SJCRH30 (cell line): ENCODE data around the gene CYP46A1. TPM values are rescaled to one million over a fixed set of nuclear protein-coding genes. Genes with fewer than 3 reads are reported as not detected.

Source experiments
- DNase-seq, 2 experiments: peaks; one replicate each; pipeline ENCODE4 v3.0.0-alpha.2; 2015 to 2020
- H3K27ac ChIP-seq: fragments of 250-450 bp; sonication (Bioruptor Pico); 2 replicates; pipeline ENCODE4 v1.5.1; 2020; ENCODE audit warnings: mild to moderate bottlenecking, moderate library complexity
- H3K27me3 ChIP-seq: fragments of 250-450 bp; sonication (Bioruptor Pico); 2 replicates; pipeline ENCODE4 v1.5.1; 2020; ENCODE audit warnings: mild to moderate bottlenecking, moderate library complexity
- H3K36me3 ChIP-seq: fragments of 250-450 bp; sonication (Bioruptor Pico); 2 replicates; pipeline ENCODE4 v1.5.1; 2020; ENCODE audit warnings: mild to moderate bottlenecking, moderate library complexity
- H3K4me1 ChIP-seq: fragments of 250-450 bp; sonication (Bioruptor Pico); 2 replicates; pipeline ENCODE4 v1.5.1; 2020; ENCODE audit warnings: mild to moderate bottlenecking, moderate library complexity
- H3K4me3 ChIP-seq: fragments of 250-450 bp; sonication (Bioruptor Pico); 2 replicates; pipeline ENCODE4 v1.5.1; 2020; ENCODE audit warnings: mild to moderate bottlenecking, moderate library complexity
- H3K9me3 ChIP-seq: fragments of 250-450 bp; sonication (Bioruptor Pico); replicated peaks from 2 replicates; pipeline ENCODE4 v1.5.1; 2020; ENCODE audit warnings: mild to moderate bottlenecking, moderate library complexity
- total RNA-seq: library from RNA; depleted of rRNA; stranded (reverse); fragments of >200 nt; shearing (Covaris generic); gene quantifications from 2 replicates; pipeline ENCODE4 v1.2.3, GENCODE V29; 2014

CYP46A1 gene
- total RNA-seq, 1 experiment from 2014 or later: 0.10 TPM

DNA sequence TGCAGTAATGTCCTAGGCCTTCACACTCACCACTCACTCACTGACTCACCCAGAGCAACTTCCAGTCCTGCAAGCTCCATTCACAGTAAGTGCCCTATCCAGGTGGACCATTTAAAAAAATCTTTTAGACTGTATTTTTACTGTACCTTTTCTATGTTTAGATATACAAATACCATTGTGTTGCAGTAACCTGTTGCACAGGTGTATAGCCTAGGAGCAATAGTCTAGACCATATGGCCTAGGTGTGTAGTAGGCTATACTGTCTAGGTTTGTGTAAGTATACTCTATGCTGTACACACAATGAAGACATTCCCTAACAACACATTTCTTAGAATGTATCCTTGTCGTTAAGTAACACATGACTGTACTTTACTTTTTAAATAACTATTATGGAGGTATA is 17.2 kb downstream of the CYP46A1 start:
- H3K4me3 ChIP-seq: no peak overlapping the region
- H3K4me1 ChIP-seq: no peaks in the 10 kb centered on the region
- H3K36me3 ChIP-seq: no peaks in the 10 kb centered on the region
- H3K27me3 ChIP-seq: no peaks in the 10 kb centered on the region
- no peak overlapping the region for H3K27ac ChIP-seq
- DNase-seq: no peak
- H3K9me3 ChIP-seq: no peaks in the 10 kb centered on the region

DNA sequence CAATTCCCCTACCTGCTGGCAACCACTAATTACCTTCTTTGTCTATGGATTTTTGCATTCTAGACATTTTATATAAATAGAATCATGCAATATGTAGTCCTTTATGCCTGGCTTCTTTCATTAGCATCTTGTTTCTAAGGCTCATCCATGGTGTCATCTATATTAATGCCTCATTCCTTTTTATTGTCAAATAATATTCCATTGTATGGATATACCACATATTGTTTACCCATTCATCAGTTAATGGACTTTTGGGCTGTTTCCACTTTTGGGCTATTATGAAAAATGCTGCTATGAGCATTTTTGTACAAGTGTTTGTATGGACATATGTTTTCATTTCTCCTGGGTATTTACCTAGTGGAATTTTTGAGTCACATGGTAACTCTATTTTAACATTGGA is 18.0 kb downstream of the CYP46A1 start:
- Histone ChIP-seq H3K4me1 (no peaks in the 10 kb centered on the region), H3K4me3 (no peak overlapping the region), H3K27me3 (no peaks in the 10 kb centered on the region), H3K36me3 (no peaks in the 10 kb centered on the region), H3K27ac (no peak overlapping the region), H3K9me3 (no peaks in the 10 kb centered on the region)
- no peak for DNase-seq

DNA sequence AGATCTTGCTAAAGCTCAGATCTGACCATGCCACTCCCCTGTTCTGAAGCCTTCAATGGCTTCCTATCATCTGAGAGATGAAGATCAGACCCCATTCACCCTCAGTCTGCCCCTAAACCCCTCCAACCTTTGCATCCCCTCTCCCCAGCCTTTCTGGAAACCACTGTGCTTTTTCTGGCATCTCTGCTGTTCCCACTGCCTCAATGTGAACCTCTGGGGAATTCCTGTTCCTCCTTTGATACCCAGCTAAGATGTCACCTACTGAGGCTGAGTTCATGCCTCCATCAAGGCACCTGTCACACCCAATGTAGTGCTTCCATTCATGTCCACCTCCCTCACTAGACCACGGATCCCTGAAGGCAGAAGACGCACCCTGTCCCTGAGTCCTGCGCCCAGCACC is 19.3 kb downstream of the CYP46A1 start:
- no peaks in the 10 kb centered on the region for H3K4me1 ChIP-seq
- DNase-seq: no peak
- no peaks in the 10 kb centered on the region for H3K36me3 ChIP-seq

DNA sequence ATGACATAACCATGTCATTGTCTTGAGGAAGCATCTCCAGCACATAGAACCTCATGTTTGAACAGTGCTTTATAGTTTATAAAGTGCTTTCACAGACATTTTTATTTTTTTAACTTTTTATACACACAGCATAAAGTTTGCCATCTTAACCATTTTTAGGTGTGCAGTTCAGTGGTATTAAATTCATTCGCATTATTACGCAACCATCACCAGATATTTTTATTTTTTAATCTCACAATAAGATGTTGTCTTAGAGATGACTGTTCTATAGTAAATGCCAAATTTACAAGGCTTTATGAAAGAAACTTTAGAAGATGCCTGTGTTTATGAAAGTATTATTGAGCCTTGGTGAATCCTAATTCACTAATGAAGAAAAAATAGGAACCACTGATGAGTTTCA is 19.9 kb downstream of the CYP46A1 start:
- H3K27me3 ChIP-seq: no peaks in the 10 kb centered on the region
- no peaks in the 10 kb centered on the region for H3K9me3 ChIP-seq
- no peak overlapping the region for H3K27ac ChIP-seq
- no peaks in the 10 kb centered on the region for H3K4me1 ChIP-seq
- no peak overlapping the region for H3K4me3 ChIP-seq
- no peak for DNase-seq
- no peaks in the 10 kb centered on the region for H3K36me3 ChIP-seq

More for the DNA sequence above, 19.3 kb downstream of the CYP46A1 start:
- no peak overlapping the region for H3K27ac ChIP-seq
- H3K9me3 ChIP-seq: no peaks in the 10 kb centered on the region
- no peak overlapping the region for H3K4me3 ChIP-seq
- no peaks in the 10 kb centered on the region for H3K27me3 ChIP-seq

DNA sequence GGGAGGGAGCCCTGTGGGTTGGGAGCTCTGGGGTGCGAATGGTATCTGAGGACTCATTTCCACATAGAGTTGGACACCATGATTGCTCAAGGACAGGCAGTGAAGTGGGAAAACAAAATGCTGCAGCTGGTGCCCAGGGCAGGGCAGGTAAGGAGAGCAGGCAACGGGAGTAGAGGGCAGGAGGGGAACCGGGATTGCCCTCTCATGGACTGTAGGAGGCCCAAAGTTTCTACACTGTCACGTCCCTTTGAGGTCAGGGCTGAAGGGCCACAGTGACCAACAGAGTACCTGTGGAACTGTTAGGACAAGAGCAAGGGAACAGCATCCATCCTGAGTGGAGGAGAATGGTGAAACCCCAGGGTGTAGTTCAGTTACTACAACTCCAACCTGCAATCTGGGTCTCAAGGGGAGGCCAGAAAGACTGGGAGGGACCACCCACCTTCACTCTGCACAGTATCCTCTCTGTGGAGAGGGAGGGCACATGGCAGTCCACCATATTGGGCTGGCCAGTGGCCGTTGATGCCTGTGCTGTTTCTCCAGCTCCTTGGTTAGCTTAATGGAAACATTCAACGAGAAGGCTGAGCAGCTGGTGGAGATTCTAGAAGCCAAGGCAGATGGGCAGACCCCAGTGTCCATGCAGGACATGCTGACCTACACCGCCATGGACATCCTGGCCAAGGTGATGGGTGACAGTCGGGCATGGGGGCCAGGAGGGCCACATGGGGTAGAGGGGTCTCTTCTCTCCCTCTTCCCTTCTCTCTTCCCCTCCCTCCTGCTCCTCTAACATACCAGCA is 22.2 kb downstream of the CYP46A1 start:
- H3K27me3 ChIP-seq: no peaks in the 10 kb centered on the region
- H3K4me1 ChIP-seq: no peaks in the 10 kb centered on the region
- H3K9me3 ChIP-seq: no peaks in the 10 kb centered on the region
- DNase-seq: no peak
- no peak overlapping the region for H3K4me3 ChIP-seq
- H3K36me3 ChIP-seq: no peaks in the 10 kb centered on the region
- no peak overlapping the region for H3K27ac ChIP-seq

DNA sequence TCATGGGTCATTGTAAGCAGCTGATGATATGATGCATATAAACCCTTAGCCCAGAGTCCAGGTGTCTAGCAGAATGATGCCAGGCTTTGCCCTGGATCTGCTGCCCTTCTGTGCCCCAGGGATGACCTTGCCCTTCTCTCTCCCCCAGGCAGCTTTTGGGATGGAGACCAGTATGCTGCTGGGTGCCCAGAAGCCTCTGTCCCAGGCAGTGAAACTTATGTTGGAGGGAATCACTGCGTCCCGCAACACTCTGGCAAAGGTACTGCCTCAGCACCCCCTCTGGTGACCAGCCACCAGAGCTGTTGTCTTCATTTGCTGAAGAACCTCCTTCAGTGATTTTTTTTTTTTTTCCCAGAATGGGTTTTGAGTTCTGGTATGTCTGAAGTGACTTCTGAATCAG is 23.3 kb downstream of the CYP46A1 start:
- Histone ChIP-seq H3K36me3 (no peaks in the 10 kb centered on the region), H3K4me1 (no peaks in the 10 kb centered on the region), H3K27ac (no peak overlapping the region), H3K9me3 (no peaks in the 10 kb centered on the region), H3K27me3 (no peaks in the 10 kb centered on the region), H3K4me3 (no peak overlapping the region)
- no peak for DNase-seq

DNA sequence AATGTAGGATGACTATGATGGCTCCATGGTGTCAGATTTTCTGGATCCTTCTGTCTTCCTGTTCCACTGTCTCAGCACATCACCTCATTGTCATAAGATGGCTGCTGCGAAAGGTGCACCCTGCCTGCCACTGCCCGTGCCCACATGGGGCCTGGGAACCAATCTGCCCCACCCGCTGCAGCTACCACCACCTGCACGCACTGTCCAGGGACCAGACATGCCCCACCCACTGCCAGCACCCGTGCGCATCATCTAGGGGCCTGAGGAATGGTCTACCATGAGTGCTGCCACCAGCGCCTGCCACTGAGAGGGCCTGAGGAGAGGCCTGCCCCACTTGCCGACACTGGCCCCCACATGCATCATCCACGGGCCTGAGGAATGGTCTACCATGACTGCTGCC is 23.8 kb downstream of the CYP46A1 start:
- H3K4me3 ChIP-seq: no peak overlapping the region
- no peaks in the 10 kb centered on the region for H3K4me1 ChIP-seq
- no peaks in the 10 kb centered on the region for H3K27me3 ChIP-seq
- H3K27ac ChIP-seq: no peak overlapping the region
- no peaks in the 10 kb centered on the region for H3K9me3 ChIP-seq
- no peaks in the 10 kb centered on the region for H3K36me3 ChIP-seq
- DNase-seq: no peak

DNA sequence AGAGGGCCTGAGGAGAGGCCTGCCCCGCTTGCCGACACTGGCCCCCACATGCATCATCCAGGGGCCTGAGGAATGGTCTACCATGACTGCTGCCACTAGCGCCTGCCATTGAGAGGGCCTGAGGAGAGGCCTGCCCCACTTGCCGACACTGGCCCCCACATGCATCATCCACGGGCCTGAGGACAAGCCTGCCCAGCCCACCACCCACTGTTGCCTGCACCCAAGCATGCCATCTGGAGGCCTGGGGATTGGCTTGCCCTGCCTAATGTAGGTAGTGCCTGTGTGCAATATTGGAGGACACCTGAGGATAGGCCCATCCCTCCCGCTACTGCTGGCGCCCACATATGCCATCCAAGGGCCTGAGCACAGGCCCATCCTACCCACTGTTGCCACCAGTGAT is 24.4 kb downstream of the CYP46A1 start:
- DNase-seq: no peak

DNA sequence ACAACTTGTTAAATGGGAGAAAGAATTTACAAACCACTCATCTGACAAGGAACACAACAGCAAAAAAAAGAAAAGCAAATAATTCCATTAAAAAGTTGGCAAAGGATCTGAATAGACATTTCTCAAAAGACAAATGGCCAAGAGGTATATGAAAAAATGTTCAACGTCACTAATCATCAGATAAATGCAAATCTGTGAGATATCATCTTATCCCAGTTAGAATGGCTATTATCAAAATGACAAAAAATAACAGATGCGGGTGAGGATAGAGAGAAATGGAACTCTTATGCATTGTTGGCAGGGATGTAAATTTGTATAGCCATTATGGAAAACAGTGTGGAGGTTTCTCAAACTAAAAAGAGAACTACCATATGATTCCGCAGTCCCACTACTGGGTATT is 29.9 kb downstream of the CYP46A1 start:
- no peaks in the 10 kb centered on the region for H3K27me3 ChIP-seq
- H3K4me1 ChIP-seq: no peaks in the 10 kb centered on the region
- H3K9me3 ChIP-seq: no peaks in the 10 kb centered on the region
- no peak for DNase-seq
- no peaks in the 10 kb centered on the region for H3K36me3 ChIP-seq
- no peak overlapping the region for H3K27ac ChIP-seq
- no peak overlapping the region for H3K4me3 ChIP-seq

More for the DNA sequence above, 24.4 kb downstream of the CYP46A1 start:
- no peaks in the 10 kb centered on the region for H3K9me3 ChIP-seq
- no peak overlapping the region for H3K27ac ChIP-seq
- H3K27me3 ChIP-seq: no peaks in the 10 kb centered on the region
- no peak overlapping the region for H3K4me3 ChIP-seq
- no peaks in the 10 kb centered on the region for H3K4me1 ChIP-seq
- H3K36me3 ChIP-seq: no peaks in the 10 kb centered on the region

DNA sequence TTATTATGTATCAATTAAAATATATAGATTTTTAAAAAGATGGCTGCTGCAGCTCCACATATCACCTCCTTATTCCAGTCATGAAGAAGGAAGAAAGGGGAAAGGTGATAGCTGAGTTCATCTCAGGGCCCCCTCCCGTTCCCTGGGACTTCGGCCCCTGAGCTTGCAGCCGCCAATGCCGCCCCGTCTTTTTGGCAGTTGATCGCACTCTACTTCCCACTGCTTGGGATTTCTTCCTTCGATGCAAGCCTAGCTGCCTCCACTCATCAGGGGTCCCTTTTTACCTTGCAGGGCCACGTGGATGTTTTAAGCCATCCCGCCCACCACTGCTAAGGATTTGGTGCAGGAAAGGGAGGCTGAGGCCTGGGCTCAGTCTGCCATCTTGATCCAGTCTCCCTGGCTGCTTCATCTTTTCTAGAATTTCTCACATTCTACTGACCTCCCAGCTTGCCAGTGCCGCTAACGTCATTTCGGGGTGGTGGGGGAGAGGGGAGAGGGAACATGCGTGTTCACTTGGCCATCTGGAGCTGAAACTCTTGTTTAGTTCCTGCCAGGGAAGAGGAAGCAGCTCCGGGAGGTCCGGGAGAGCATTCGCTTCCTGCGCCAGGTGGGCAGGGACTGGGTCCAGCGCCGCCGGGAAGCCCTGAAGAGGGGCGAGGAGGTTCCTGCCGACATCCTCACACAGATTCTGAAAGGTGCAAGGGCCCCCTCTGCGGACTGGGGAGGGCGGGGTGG is 31.3 kb downstream of the CYP46A1 start:
- Histone ChIP-seq H3K27ac (no peak overlapping the region), H3K4me1 (no peaks in the 10 kb centered on the region), H3K27me3 (no peaks in the 10 kb centered on the region), H3K36me3 (no peaks in the 10 kb centered on the region), H3K9me3 (no peaks in the 10 kb centered on the region), H3K4me3 (no peak overlapping the region)
- DNase-seq: no peak

DNA sequence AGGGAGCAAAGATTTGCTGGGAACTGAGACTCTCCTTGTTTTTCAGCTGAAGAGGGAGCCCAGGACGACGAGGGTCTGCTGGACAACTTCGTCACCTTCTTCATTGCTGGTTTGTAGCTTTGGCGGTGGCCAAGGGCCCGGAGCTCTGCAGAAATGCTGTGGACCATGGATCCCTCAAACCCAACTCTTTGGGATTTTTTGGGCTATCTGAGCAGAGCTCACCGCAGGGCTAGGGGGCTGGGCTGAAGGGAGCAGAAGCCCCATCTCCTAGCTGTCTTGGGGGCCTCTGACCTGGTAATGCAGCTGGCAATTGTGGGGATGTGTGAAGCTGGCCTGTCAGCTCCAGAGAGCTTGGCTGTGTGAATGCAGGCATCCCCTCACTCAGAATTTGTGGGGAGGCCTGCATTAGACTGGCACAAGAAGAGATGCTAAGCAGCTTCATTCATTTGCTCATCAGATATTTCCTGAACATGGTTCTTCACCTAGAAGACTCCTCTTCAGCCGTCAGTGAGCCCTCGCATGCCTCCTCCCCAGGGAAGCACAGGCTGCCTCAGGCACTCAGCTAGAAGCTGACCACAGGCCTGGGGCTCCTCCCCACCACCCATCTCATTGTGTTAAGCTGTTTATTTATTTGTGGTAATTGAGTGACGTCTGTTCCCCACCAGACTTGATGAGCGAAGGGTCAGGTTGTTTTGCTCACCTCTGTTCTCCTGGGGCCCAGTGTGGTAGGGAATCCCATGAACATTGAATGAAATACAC is 32.2 kb downstream of the CYP46A1 start:
- H3K27ac ChIP-seq: no peak overlapping the region

DNA sequence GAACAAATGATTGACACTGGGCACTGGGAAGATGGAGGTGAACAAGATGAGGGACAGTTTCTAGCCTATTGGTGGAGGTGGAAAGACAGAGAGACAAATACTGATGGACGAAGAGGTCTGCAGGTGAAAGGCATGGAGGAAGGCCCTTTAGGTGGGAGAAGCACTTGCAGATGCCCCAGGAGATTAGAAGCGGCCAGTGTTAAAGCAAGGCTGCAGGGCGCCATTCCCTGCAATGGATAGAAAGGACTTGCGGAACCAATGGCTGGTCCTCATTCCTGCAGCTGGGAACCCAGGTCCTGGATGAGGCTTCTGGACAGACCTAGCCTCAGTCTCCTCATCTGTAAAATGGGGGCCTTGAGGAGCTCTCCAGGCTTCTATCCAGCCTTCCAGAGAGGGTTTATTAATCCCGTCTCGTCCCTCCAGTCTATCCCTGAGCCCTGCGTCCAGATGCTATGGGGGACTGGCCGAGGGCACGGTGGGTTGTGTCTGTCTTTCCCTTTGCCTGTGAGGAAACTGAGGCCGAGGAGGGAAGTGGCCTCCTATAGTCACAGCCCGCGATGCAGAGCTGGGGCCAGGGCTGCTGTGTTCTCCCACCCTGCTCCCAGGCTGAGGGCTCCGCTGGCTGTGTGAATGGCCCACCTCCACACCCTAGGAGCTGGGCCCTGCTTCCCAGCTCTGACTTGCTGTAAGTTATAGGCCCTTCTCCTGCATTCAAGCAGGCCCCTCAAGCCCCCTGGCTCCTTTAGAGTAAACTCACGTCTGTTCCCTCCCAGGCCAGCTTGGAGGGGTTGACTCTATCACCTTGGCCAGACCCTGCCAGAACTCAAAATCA is 33.0 kb downstream of the CYP46A1 start:
- Histone ChIP-seq H3K4me3 (no peak overlapping the region), H3K27ac (no peak overlapping the region), H3K36me3 (no peaks in the 10 kb centered on the region), H3K27me3 (no peaks in the 10 kb centered on the region), H3K4me1 (no peaks in the 10 kb centered on the region), H3K9me3 (no peaks in the 10 kb centered on the region)
- no peak for DNase-seq

More for the DNA sequence above, 32.2 kb downstream of the CYP46A1 start:
- Histone ChIP-seq H3K36me3 (no peaks in the 10 kb centered on the region), H3K4me3 (no peak overlapping the region), H3K27me3 (no peaks in the 10 kb centered on the region), H3K4me1 (no peaks in the 10 kb centered on the region), H3K9me3 (no peaks in the 10 kb centered on the region)
- no peak for DNase-seq

DNA sequence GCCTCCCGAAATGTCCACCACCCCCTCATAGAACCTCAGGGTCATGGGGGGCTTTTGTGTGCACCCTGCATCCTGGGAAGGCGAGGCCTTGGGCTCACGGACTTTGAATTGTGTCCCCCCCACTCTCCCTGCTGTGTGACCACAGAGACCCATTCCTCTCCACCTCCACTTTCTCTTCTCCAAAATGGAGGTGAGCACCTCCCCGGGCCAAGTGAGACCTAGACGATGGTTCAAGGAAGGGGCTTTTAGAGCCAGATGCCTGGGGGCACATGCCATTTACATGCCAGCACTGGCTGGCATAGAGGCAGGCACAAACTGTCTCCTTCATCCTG is 33.5 kb downstream of the CYP46A1 start:
- no peak for DNase-seq
- Histone ChIP-seq H3K27ac (no peak overlapping the region), H3K9me3 (no peaks in the 10 kb centered on the region), H3K4me1 (no peaks in the 10 kb centered on the region), H3K4me3 (no peak overlapping the region), H3K27me3 (no peaks in the 10 kb centered on the region), H3K36me3 (no peaks in the 10 kb centered on the region)

DNA sequence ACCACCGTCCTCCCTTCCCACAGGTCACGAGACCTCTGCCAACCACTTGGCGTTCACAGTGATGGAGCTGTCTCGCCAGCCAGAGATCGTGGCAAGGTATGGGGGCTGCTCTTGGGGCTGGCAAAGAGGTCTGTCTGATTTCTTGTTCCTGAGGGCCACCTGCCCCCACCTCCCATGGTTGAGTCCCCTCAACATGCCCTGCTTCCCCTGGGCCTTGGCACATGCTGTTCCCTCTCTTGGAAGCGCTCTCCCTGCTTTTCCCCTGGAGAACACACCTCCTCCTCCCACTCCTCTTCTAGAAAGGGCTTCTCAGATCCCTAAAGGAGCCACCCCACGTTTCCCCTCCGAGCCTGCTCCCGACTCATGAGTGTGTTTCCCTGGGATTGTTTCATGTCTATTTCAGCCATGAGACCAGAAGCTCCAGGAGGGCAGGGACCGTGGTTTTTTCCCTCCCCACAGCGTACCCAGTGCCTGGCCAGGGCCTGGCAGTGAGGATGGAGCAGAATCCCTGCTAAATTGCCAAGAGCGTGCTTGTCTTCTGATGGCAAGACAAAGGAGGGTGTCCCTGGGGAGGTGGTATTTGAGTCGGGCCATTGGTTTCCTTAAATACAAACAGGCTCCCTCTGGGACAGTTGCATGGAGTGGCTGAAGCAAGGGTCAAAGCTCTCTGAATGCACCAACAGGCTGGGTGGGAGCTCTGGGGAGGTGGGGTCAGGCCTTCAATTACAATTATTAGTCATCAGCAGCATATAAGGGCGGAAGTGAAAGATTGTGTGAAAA is 34.1 kb downstream of the CYP46A1 start:
- Histone ChIP-seq H3K27ac (no peak overlapping the region), H3K27me3 (no peaks in the 10 kb centered on the region), H3K4me3 (no peak overlapping the region), H3K36me3 (no peaks in the 10 kb centered on the region), H3K9me3 (no peaks in the 10 kb centered on the region), H3K4me1 (no peaks in the 10 kb centered on the region)
- no peak for DNase-seq
